ENCODE data around the gene USO1. TPM values are rescaled to one million over a fixed set of nuclear protein-coding genes. Genes with fewer than 3 reads are reported as not detected.

USO1 gene
- total RNA-seq, 2 donors from 2014 or later: 57.6 to 89.7 TPM

GRCh38 chr4:75698963-75699228, 25.5 kb upstream of the USO1 start:
- ATAC-seq (no peak), DNase-seq (no peak)
- intact Hi-C loops (cut with DNase I): no loop called here
- Histone ChIP-seq H3K36me3 (replicated peaks in 1 of 2; ENCODE audit: insufficient read depth in 1 of 2, low read depth in 2 of 2) (no peaks in the 10 kb centered on the region), H3K4me1 (no peaks in the 10 kb centered on the region), H3K27me3 (no peaks in the 10 kb centered on the region), H3K27ac (no peak overlapping the region), H3K4me3 (no peak overlapping the region), H3K9me3 (no peaks in the 10 kb centered on the region)
- 55 to 94% methylated on average over 2 of the region's 2 CpGs for WGBS, 2 donors
- TF ChIP-seq, protein P1, sequence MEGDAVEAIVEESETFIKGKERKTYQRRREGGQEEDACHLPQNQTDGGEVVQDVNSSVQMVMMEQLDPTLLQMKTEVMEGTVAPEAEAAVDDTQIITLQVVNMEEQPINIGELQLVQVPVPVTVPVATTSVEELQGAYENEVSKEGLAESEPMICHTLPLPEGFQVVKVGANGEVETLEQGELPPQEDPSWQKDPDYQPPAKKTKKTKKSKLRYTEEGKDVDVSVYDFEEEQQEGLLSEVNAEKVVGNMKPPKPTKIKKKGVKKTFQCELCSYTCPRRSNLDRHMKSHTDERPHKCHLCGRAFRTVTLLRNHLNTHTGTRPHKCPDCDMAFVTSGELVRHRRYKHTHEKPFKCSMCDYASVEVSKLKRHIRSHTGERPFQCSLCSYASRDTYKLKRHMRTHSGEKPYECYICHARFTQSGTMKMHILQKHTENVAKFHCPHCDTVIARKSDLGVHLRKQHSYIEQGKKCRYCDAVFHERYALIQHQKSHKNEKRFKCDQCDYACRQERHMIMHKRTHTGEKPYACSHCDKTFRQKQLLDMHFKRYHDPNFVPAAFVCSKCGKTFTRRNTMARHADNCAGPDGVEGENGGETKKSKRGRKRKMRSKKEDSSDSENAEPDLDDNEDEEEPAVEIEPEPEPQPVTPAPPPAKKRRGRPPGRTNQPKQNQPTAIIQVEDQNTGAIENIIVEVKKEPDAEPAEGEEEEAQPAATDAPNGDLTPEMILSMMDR (IDR thresholded peaks at IDR 0.05): no peak
- no peak for TF ChIP-seq POLR2A (IDR thresholded peaks at IDR 0.05)

DNA sequence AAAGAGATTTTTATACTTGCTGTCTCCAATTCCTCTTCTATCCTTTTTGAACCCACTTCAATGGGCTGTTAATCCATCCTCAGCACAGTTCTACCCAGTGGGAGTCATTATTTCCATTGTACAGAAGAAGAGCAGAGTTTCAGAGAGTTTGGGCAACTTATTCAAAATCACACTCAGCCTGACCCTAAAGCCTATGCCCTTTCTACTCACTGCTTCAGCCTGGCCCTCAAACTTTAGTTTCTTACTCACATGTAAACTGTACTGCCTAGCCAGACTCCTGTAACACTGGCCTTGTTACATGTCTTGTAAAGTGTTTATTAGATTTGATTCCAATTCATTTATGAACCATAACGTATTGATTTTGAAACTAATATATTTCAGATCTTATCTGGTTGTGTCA, 25.1 kb upstream of the USO1 start:
- Histone ChIP-seq H3K4me1 (no peaks in the 10 kb centered on the region), H3K4me3 (no peak overlapping the region), H3K9me3 (no peaks in the 10 kb centered on the region), H3K36me3 (replicated peaks in 1 of 2; ENCODE audit: insufficient read depth in 1 of 2, low read depth in 2 of 2) (no peaks in the 10 kb centered on the region), H3K27me3 (no peaks in the 10 kb centered on the region), H3K27ac (no peak overlapping the region)
- TF ChIP-seq, protein P1 (IDR thresholded peaks at IDR 0.05): no peak
- TF ChIP-seq POLR2A (IDR thresholded peaks at IDR 0.05): no peak
- intact Hi-C loops (cut with DNase I): no loop called here
- DNase-seq (no peak), ATAC-seq (no peak)
- WGBS, 2 donors: 0% methylated on average over 1 of the region's 1 CpG

DNA sequence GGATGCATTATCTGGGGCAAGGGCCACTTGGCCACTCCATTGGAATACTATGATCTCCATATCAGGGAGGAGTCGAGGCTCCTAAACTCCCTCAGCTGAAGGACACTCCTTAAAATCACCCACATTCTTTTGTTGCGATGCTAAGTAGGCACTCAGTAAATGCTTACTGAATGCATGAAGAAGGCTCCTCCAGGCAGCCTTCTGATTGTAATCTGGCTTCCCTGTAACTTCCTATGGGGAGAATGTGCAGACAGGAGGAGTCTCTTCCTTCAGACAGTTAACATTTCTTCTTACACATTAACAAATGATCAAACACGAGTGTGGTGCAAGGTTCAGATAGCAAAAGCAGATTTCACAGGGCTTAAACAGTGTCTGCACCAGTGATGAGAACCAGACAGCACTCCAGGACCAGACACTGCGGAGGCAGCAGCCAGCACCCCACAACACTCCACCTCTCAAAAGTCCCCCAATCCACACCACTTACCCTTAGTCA, 21.4 kb upstream of the USO1 start:
- Histone ChIP-seq H3K9me3 (no peaks in the 10 kb centered on the region), H3K27me3 (no peaks in the 10 kb centered on the region), H3K4me3 (no peak overlapping the region), H3K4me1 (no peaks in the 10 kb centered on the region), H3K36me3 (replicated peaks in 1 of 2; ENCODE audit: insufficient read depth in 1 of 2, low read depth in 2 of 2) (no peaks in the 10 kb centered on the region), H3K27ac (no peak overlapping the region)
- TF ChIP-seq POLR2A (IDR thresholded peaks at IDR 0.05): no peak
- TF ChIP-seq, protein P1 (IDR thresholded peaks at IDR 0.05): no peak
- intact Hi-C loops (cut with DNase I): no loop called here
- 74 to 79% methylated on average over 4 of the region's 4 CpGs for WGBS, 2 donors
- DNase-seq: no peak
- no peak for ATAC-seq

DNA sequence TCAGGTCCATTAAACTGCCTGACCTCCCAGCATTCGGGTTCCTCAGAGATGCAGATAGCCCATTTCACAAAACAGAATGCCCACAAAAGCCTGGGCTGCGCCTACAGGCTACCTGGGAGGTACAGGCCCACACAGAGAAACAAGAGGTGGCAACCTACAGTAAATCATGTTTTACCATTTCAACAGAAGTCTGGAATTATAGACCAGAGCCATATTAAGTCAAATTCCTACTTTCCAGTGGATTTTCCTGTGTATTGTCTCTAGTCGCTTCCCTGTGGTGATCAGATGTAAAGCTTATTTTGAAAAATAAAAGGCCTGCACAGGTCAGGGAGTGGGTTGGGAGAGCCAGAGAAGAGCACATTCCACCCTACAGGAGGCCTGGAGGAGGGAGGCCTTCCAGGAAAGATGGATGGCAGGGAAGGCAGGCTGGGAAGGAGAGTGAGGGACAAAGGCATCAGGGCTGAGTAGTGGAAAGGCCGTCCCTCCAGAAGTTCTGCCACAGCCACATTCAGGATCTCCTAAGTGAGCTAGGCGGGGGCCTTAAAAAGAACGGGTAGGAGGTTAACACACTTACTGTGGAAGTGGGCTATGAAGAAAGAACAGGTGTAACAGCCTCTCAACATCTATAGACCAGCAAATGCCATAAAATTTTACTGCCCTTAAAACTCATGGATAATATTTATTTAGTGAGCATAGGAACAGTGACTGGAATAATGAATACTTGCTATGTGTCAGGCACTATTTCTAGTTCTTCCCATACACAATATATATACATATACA, 19.0 kb upstream of the USO1 start:
- no peak overlapping the region for H3K4me3 ChIP-seq
- WGBS, 2 donors: 91 to 98% methylated on average over 5 to 6 of the region's 6 CpGs
- intact Hi-C loops (cut with DNase I): no loop called here
- H3K36me3 ChIP-seq (replicated peaks in 1 of 2; ENCODE audit: insufficient read depth in 1 of 2, low read depth in 2 of 2): no peaks in the 10 kb centered on the region
- H3K27me3 ChIP-seq: no peaks in the 10 kb centered on the region
- ATAC-seq: no peak
- H3K27ac ChIP-seq: no peak overlapping the region
- H3K9me3 ChIP-seq: no peaks in the 10 kb centered on the region
- H3K4me1 ChIP-seq: no peaks in the 10 kb centered on the region
- no peak for DNase-seq
- no peak for TF ChIP-seq POLR2A (IDR thresholded peaks at IDR 0.05)
- TF ChIP-seq, protein P1 (IDR thresholded peaks at IDR 0.05): no peak

GRCh38 chr4:75708218-75708691, 16.1 kb upstream of the USO1 start:
- no peaks in the 10 kb centered on the region for H3K27me3 ChIP-seq
- TF ChIP-seq POLR2A (IDR thresholded peaks at IDR 0.05): no peak
- TF ChIP-seq, protein P1 (IDR thresholded peaks at IDR 0.05): peak in 5 of 7 experiments; percentile 9 to 28 (median 22)
- ATAC-seq (no peak), DNase-seq (no peak)
- intact Hi-C loops (cut with DNase I): no loop called here
- no peaks in the 10 kb centered on the region for H3K9me3 ChIP-seq
- H3K27ac ChIP-seq: no peak overlapping the region
- H3K36me3 ChIP-seq (replicated peaks in 1 of 2; ENCODE audit: insufficient read depth in 1 of 2, low read depth in 2 of 2): no peaks in the 10 kb centered on the region
- 60 to 72% methylated on average over 3 of the region's 3 CpGs for WGBS, 2 donors
- no peaks in the 10 kb centered on the region for H3K4me1 ChIP-seq
- no peak overlapping the region for H3K4me3 ChIP-seq

All from body of pancreas (tissue), 4 donors.